SKM-1 (cell line): ENCODE data around the gene MYLK3.

ENCODE experiments used
- DNase-seq: peaks from one replicate; lab custom pipeline; 2025; ENCODE audit not compliant: unreplicated experiment; lab: John Stamatoyannopoulos, UW

Gene MYLK3

GRCh38 chr16:46759309-46759708 lies 11.2 kb upstream of the MYLK3 start:
- no peak for DNase-seq

GRCh38 chr16:46757339-46758050 lies 9.4 kb upstream of the MYLK3 start:
- DNase-seq = no peak

GRCh38 chr16:46756772-46757171 lies 8.6 kb upstream of the MYLK3 start:
- DNase-seq = no peak

- DNase-seq = no peak
Measured at GRCh38 chr16:46753015-46753414, 4.9 kb upstream of the MYLK3 start.

GRCh38 chr16:46751381-46751780 lies 3.2 kb upstream of the MYLK3 start:
- DNase-seq = no peak

- DNase-seq = no peak
Measured at GRCh38 chr16:46748775-46749705, 896 bp upstream of the MYLK3 start.

- DNase-seq = no peak
Measured at GRCh38 chr16:46746821-46747776, 1.0 kb downstream of the MYLK3 start.

- no peak for DNase-seq
Measured at GRCh38 chr16:46745617-46746016, 2.5 kb downstream of the MYLK3 start.

- peak; percentile 66 for DNase-seq
Measured at GRCh38 chr16:46743232-46743719, 4.9 kb downstream of the MYLK3 start.

- no peak for DNase-seq
Measured at GRCh38 chr16:46739934-46740333, 8.2 kb downstream of the MYLK3 start.

GRCh38 chr16:46737621-46738214 lies 10.4 kb downstream of the MYLK3 start:
- no peak for DNase-seq

- no peak for DNase-seq
Measured at GRCh38 chr16:46736695-46737094, 11.4 kb downstream of the MYLK3 start.

- no peak for DNase-seq
Measured at GRCh38 chr16:46733319-46733830, 14.8 kb downstream of the MYLK3 start.

GRCh38 chr16:46732561-46732960 lies 15.6 kb downstream of the MYLK3 start:
- DNase-seq = no peak

GRCh38 chr16:46731691-46732555 lies 16.2 kb downstream of the MYLK3 start:
- no peak for DNase-seq

- DNase-seq = no peak
Measured at GRCh38 chr16:46730801-46731690, 17.1 kb downstream of the MYLK3 start.

- DNase-seq = no peak
Measured at GRCh38 chr16:46730126-46730525, 18.0 kb downstream of the MYLK3 start.

- no peak for DNase-seq
Measured at GRCh38 chr16:46729326-46729995, 18.7 kb downstream of the MYLK3 start.
